ENCODE results near the gene ALG14.
"Not testable (repeated sequence)": the region's sequence is repeated elsewhere in the genome, so short reads cannot be mapped to it uniquely, and the experiment has no call there.

ALG14 gene

GRCh38 chr1:94954263-94955220, 118.2 kb downstream of the ALG14 start:
- DNase-seq (ENCODE audit: low read depth in 2 of 2): no peak

- no peak for DNase-seq (ENCODE audit: low read depth in 2 of 2)
Measured at GRCh38 chr1:94953746-94954145, 119.0 kb downstream of the ALG14 start.

GRCh38 chr1:94953107-94953506, 119.6 kb downstream of the ALG14 start:
- DNase-seq (ENCODE audit: low read depth in 2 of 2): no peak

- DNase-seq (ENCODE audit: low read depth in 2 of 2): no peak
Measured at GRCh38 chr1:94952539-94952938, 120.2 kb downstream of the ALG14 start.

- DNase-seq (ENCODE audit: low read depth in 2 of 2): no peak
Measured at GRCh38 chr1:94951509-94952208, 121.1 kb downstream of the ALG14 start.

GRCh38 chr1:94951046-94951445, 121.7 kb downstream of the ALG14 start:
- DNase-seq (ENCODE audit: low read depth in 2 of 2): no peak

- DNase-seq (ENCODE audit: low read depth in 2 of 2): no peak
Measured at GRCh38 chr1:94949681-94950661, 122.8 kb downstream of the ALG14 start.

- DNase-seq (ENCODE audit: low read depth in 2 of 2): no peak
Measured at GRCh38 chr1:94947437-94947836, 125.3 kb downstream of the ALG14 start.

GRCh38 chr1:94946886-94947285, 125.9 kb downstream of the ALG14 start:
- DNase-seq (ENCODE audit: low read depth in 2 of 2): no peak

- no peak for DNase-seq (ENCODE audit: low read depth in 2 of 2)
Measured at GRCh38 chr1:94942171-94943128, 130.3 kb downstream of the ALG14 start.

GRCh38 chr1:94941480-94941879, 131.3 kb downstream of the ALG14 start:
- DNase-seq (ENCODE audit: low read depth in 2 of 2): not testable (repeated sequence)

GRCh38 chr1:94940738-94941137, 132.0 kb downstream of the ALG14 start:
- no peak for DNase-seq (ENCODE audit: low read depth in 2 of 2)

- DNase-seq (ENCODE audit: low read depth in 2 of 2): no peak
Measured at GRCh38 chr1:94937820-94938219, 134.9 kb downstream of the ALG14 start.

- no peak for DNase-seq (ENCODE audit: low read depth in 2 of 2)
Measured at GRCh38 chr1:94936861-94937620, 135.7 kb downstream of the ALG14 start.

- DNase-seq (ENCODE audit: low read depth in 2 of 2): no peak
Measured at GRCh38 chr1:94935476-94935875, 137.3 kb downstream of the ALG14 start.

GRCh38 chr1:94935034-94935433, 137.7 kb downstream of the ALG14 start:
- no peak for DNase-seq (ENCODE audit: low read depth in 2 of 2)

GRCh38 chr1:94934551-94934950, 138.2 kb downstream of the ALG14 start:
- no peak for DNase-seq (ENCODE audit: low read depth in 2 of 2)

GRCh38 chr1:94931254-94931841, 141.4 kb downstream of the ALG14 start:
- DNase-seq (ENCODE audit: low read depth in 2 of 2): no peak
